ENCODE measurements around the gene PSMC1. TPM values are rescaled to one million over a fixed set of nuclear protein-coding genes. Genes with fewer than 3 reads are reported as not detected.
"Not testable (repeated sequence)": the region's sequence is repeated elsewhere in the genome, so short reads cannot be mapped to it uniquely, and the experiment has no call there.

Gene PSMC1
- total RNA-seq, 1 experiment from 2014 or later = 132 TPM

DNA sequence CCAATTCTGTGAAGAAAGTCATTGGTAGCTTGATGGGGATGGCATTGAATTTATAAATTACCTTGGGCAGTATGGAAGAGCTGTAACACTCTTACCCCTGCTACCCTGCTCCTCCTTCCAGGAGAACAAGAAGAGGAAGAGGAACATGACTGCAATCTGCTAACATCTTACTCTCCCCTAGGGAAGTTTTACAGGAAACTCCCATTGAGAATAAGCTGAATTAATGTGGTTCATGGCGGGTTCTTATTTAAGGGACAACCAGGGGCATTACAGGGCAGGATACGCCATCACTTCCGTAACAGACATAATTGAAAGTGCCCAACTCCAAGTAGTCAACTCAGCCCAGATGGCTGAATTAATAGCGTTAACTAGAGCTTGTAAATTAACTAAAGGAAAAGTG is 9.4 kb upstream of the PSMC1 start (continued):
- TF ChIP-seq ZBTB33 (IDR thresholded peaks at IDR 0.05; ENCODE audit: extremely low read depth, insufficient replicate concordance, low read length) (no peak), SIN3A (IDR thresholded peaks at IDR 0.05; ENCODE audit: low read depth) (no peak), EZH2phosphoT487 (IDR thresholded peaks at IDR 0.05; ENCODE audit: borderline replicate concordance) (no peak), CEBPB (IDR thresholded peaks at IDR 0.05; ENCODE audit: low read depth) (no peak), CBX3 (IDR thresholded peaks at IDR 0.05; ENCODE audit: low read depth) (no peak)
- TF ChIP-seq, protein P1, sequence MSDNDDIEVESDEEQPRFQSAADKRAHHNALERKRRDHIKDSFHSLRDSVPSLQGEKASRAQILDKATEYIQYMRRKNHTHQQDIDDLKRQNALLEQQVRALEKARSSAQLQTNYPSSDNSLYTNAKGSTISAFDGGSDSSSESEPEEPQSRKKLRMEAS (IDR thresholded peaks at IDR 0.05) = no peak
- TF ChIP-seq, protein P2, sequence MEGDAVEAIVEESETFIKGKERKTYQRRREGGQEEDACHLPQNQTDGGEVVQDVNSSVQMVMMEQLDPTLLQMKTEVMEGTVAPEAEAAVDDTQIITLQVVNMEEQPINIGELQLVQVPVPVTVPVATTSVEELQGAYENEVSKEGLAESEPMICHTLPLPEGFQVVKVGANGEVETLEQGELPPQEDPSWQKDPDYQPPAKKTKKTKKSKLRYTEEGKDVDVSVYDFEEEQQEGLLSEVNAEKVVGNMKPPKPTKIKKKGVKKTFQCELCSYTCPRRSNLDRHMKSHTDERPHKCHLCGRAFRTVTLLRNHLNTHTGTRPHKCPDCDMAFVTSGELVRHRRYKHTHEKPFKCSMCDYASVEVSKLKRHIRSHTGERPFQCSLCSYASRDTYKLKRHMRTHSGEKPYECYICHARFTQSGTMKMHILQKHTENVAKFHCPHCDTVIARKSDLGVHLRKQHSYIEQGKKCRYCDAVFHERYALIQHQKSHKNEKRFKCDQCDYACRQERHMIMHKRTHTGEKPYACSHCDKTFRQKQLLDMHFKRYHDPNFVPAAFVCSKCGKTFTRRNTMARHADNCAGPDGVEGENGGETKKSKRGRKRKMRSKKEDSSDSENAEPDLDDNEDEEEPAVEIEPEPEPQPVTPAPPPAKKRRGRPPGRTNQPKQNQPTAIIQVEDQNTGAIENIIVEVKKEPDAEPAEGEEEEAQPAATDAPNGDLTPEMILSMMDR (IDR thresholded peaks at IDR 0.05 in 2 of 3, conservative IDR thresholded peaks at IDR 0.05 in 1 of 3; ENCODE audit: borderline replicate concordance in 1 of 3, insufficient read depth in 1 of 3, low read depth in 2 of 3, low read length in 2 of 3) = no peak

DNA sequence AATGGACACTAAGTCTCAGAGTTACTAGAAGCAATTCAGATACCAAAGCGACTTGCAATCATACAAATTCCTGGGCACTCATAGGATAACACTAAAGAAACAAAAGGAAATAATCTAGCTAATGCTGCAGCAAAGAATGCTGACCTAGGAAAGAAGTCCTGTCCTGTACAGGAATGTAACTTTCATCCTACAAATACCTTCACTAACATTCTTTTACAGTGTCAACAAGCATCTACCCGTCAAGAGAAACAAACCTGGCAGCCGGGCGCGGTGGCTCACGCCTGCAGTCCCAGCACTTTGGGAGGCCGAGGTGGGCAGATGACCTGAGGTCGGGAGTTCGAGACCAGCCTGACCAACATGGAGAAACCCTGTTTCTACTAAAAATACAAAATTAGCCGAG is 8.9 kb upstream of the PSMC1 start:
- DNase-seq (ENCODE audit: low read depth, low spot score); H3K4me3 ChIP-seq (replicated peaks in 1 of 2; ENCODE audit: low read depth in 1 of 2, low read length in 2 of 2); H3K9me2 ChIP-seq (ENCODE audit: insufficient read depth); H3K36me3 ChIP-seq (ENCODE audit: control insufficient read depth in 1 of 2, insufficient read depth in 2 of 2, low read length in 2 of 2); POLR2A ChIA-PET; BruUV-seq (replicated peaks); H3K9me3 ChIP-seq (ENCODE audit: control insufficient read depth in 1 of 2, insufficient read depth in 1 of 2, low read depth in 1 of 2, low read length in 2 of 2); H3K27me3 ChIP-seq (ENCODE audit: insufficient read depth, low read length); H3K4me1 ChIP-seq (ENCODE audit: control insufficient read depth in 1 of 2, insufficient read depth in 2 of 2, low read length in 2 of 2); H3K4me2 ChIP-seq (ENCODE audit: low read length); H3K27ac ChIP-seq (ENCODE audit: low read depth, low read length); H3K9ac ChIP-seq (ENCODE audit: low read length); H4K20me1 ChIP-seq (ENCODE audit: insufficient read depth); H2AFZ ChIP-seq (ENCODE audit: low read depth, low read length, poor library complexity, severe bottlenecking); ATAC-seq; CTCF ChIA-PET; H3K79me2 ChIP-seq (ENCODE audit: insufficient read depth, low read length); intact Hi-C loops (cut with micrococcal nuclease); RAD21 ChIA-PET (ENCODE audit: low non-redundant PET in 1 of 2, low total read pairs in 2 of 2, uncharacterized antibody in 2 of 2, unreplicated experiment in 2 of 2): not testable (repeated sequence)
